Tibial nerve (tissue), 4 donors: ENCODE measurements around the gene YIPF5.

Experiments used
- EP300 ChIP-seq, 2 donors: sonication (generic); formaldehyde crosslinking; IDR thresholded peaks; one replicate each; pipeline ENCODE4 v1.6.1; 2017; ENCODE audit warnings: antibody characterized with exemption in 2 of 2, mild to moderate bottlenecking in 1 of 2
- TF ChIP-seq, protein P1 (sequence below), 5 experiments: fragments of 200-600 bp in 3 of 5; fragments of 450-650 bp in 2 of 5; sonication (generic) in 3 of 5; IDR thresholded peaks; one replicate each; pipeline ENCODE4 v1.5.1; 2016 to 2019; ENCODE audit warnings: antibody characterized with exemption in 5 of 5, mild to moderate bottlenecking in 3 of 5, moderate library complexity in 2 of 5

- TF ChIP-seq EP300 (IDR thresholded peaks at IDR 0.05) = no peak
- TF ChIP-seq, protein P1, sequence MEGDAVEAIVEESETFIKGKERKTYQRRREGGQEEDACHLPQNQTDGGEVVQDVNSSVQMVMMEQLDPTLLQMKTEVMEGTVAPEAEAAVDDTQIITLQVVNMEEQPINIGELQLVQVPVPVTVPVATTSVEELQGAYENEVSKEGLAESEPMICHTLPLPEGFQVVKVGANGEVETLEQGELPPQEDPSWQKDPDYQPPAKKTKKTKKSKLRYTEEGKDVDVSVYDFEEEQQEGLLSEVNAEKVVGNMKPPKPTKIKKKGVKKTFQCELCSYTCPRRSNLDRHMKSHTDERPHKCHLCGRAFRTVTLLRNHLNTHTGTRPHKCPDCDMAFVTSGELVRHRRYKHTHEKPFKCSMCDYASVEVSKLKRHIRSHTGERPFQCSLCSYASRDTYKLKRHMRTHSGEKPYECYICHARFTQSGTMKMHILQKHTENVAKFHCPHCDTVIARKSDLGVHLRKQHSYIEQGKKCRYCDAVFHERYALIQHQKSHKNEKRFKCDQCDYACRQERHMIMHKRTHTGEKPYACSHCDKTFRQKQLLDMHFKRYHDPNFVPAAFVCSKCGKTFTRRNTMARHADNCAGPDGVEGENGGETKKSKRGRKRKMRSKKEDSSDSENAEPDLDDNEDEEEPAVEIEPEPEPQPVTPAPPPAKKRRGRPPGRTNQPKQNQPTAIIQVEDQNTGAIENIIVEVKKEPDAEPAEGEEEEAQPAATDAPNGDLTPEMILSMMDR (IDR thresholded peaks at IDR 0.05) = no peak
Observed at GRCh38 chr5:144209361-144209760, 38.9 kb upstream of the YIPF5 start.
